Measurements from ENCODE around the gene SIPA1L3.
"Not testable (repeated sequence)": the region's sequence is repeated elsewhere in the genome, so short reads cannot be mapped to it uniquely, and the experiment has no call there.

The SIPA1L3 gene

DNA sequence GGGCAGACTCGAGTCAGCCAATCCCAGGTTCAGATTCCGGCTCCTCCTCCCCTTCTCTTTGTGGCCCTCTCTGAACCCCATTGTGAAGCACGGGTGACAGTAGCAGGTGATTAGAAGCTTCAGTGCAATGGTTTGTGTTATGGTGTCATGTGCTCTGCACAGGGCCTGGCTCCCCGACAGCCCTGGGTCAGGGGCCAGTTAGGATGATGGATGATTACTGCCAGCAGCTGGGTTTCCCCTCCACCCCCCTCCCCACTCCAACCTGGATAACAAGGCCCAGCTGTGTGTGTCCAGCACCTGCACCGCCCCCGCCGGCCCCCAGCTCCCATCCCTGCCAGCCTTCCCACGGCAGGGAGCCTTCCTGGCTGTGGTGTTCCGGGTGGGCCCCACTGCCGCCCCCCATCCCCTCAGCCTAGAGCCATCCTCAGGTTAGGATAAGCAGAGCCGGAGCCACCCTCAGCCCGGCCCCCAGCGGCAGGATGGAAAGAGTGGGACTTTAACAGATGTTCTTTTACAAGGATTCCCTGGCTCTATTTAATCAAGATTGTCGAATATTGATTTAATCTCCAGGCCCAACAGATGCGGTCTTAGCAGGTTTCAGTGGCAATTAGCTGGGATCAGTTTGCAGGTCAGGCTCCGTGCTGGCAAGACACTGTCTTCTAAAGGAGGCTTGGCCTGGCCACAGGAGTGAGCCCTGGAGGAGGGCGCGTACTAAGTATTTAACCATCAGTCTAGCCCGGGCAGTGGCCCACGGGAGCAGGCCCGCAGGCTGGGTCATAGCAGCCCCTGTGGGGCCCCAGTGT lies 156.2 kb downstream of the SIPA1L3 start:
- no peaks in the 10 kb centered on the region for H3K9me3 ChIP-seq (ENCODE audit: control insufficient read depth, insufficient read depth, low read length)
- no peaks in the 10 kb centered on the region for H3K36me3 ChIP-seq (ENCODE audit: insufficient read depth, low read length)
- H3K9ac ChIP-seq (ENCODE audit: low read depth, low read length): no peak overlapping the region
- H3K4me1 ChIP-seq (ENCODE audit: insufficient read depth, low read length): no peaks in the 10 kb centered on the region; the same call in 1 of the 2 replicates

DNA sequence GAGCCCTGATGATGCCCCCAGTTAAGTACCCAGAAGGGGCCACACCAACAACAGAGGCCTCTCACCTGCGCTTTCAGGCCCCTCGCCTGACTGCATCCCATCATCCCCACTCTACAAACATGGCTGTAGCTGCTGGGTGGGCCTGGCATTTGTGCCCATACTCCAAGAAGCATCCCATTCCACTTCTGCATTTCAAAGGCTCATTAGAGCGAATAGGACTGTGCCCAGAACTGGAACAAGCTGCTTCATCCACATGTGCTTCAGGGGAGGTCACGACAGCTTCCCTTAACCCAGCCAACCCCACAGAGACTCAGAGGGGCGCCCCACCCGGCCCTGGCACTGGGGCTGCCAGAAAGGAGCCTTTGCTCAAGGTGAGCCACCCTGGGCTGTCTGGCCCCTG lies 156.9 kb downstream of the SIPA1L3 start:
- Histone ChIP-seq H3K9me3 (ENCODE audit: control insufficient read depth, insufficient read depth, low read length) (no peaks in the 10 kb centered on the region), H3K36me3 (ENCODE audit: insufficient read depth, low read length) (no peaks in the 10 kb centered on the region), H3K9ac (ENCODE audit: low read depth, low read length) (no peak overlapping the region), H3K4me1 (ENCODE audit: insufficient read depth, low read length) (no peaks in the 10 kb centered on the region)

DNA sequence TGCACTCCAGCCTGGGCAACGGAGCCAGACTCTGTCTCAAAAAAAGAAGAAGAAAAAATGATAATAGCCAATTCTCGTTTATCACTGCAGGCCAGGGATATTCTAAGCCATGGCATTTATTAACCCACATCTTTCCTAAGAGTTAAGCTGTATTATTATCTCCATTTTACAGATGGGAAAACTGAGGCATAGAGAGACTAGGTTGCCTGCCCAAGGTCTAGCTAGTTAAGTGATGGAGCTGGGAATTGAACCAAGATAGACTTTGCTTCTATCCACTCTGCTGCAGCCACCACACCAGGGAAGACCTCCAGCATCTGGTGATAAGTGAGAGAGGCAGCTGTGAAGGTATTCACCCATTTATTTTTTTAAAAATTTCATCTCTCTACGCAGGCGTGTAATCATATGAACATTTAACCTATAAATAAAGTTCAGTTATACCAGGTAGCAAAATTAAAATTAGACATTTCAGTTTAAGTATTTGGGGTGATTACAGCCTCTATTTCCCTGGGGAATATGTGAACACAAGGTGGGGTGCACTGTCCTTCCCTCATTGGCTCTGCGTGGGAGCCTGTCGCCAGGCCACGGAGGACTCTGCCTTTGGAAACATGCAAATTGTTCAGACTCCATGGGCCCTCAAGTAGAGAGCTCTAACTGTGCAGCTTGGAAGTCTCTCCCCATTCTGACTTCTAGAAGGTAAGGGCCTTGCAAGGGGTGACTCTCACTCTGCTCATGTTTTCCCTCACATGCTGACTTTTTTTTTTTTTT lies 157.8 kb downstream of the SIPA1L3 start:
- no peaks in the 10 kb centered on the region for H3K36me3 ChIP-seq (ENCODE audit: insufficient read depth, low read length)
- H3K4me1 ChIP-seq (ENCODE audit: insufficient read depth, low read length): no peaks in the 10 kb centered on the region

DNA sequence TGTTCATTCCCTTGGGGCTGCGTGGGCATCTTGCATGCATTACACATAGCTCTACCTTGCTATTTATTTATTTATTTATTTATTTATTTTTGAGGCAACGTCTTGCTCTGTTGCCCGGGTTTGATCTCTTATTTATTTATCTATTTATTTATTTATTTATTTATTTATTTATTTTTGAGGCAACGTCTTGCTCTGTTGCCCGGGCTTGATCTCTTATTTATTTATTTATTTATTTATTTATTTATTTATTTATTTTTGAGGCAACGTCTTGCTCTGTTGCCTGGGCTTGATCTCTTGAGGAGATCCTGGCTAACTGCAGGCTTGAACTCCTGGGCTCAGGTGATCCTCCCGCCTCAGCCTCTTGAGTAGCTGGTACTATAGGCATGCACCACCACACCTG lies 158.8 kb downstream of the SIPA1L3 start:
- H3K36me3 ChIP-seq (ENCODE audit: insufficient read depth, low read length); H3K9me3 ChIP-seq (ENCODE audit: control insufficient read depth, insufficient read depth, low read length); H3K9ac ChIP-seq (ENCODE audit: low read depth, low read length); H3K4me1 ChIP-seq (ENCODE audit: insufficient read depth, low read length): not testable (repeated sequence)

More for the DNA sequence above, 157.8 kb downstream of the SIPA1L3 start:
- Histone ChIP-seq H3K9me3 (ENCODE audit: control insufficient read depth, insufficient read depth, low read length) (no peaks in the 10 kb centered on the region), H3K9ac (ENCODE audit: low read depth, low read length) (no peak overlapping the region)

DNA sequence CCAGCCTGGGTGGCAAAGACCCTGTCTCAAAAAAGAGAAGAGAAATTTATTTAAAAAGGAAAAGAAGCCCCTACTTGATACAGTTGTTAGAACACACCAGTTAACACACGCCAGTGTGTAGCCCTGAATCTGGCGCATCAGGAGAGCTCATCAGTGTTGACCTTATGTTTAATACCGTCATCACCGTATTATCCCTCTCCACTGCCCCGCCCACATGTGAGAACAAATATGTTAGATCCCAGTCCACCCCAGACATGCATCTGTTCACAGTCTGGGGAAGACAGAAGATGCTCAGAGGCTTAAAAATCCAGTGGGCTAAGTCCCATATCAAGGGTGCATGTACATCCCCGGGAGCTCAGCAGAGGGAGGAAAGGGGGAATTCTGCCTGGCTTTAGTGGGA lies 161.8 kb downstream of the SIPA1L3 start:
- no peak overlapping the region for H3K9ac ChIP-seq (ENCODE audit: low read depth, low read length)
- no peaks in the 10 kb centered on the region for H3K36me3 ChIP-seq (ENCODE audit: insufficient read depth, low read length)
- no peaks in the 10 kb centered on the region for H3K9me3 ChIP-seq (ENCODE audit: control insufficient read depth, insufficient read depth, low read length)
- 0 out of 2 replicates have a peak, but pooled peaks cover 6% of the 10 kb centered on the region for H3K4me1 ChIP-seq (ENCODE audit: insufficient read depth, low read length)

DNA sequence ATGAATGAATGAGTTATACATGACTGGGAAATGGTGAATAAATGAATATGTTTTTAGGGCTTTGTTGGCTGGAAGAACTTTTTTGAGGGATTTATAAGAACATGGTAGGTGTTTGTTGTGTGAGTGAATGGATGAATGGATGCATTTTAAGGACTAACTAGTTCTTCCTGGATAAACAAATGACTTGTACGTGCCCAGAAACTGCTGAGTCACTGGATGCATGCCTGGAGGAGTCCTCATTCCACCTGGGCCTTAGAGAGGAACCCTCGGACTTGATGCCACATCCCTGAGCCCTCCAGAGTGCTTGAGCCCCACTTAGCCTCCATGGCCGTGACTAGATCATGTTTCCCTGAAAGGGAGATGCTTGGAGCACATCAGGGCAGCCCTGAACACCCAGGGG lies 163.6 kb downstream of the SIPA1L3 start:
- Histone ChIP-seq H3K4me1 (ENCODE audit: insufficient read depth, low read length) (0 out of 2 replicates have a peak, but pooled peaks cover 6% of the 10 kb centered on the region), H3K36me3 (ENCODE audit: insufficient read depth, low read length) (no peaks in the 10 kb centered on the region), H3K9me3 (ENCODE audit: control insufficient read depth, insufficient read depth, low read length) (no peaks in the 10 kb centered on the region), H3K9ac (ENCODE audit: low read depth, low read length) (no peak overlapping the region)

DNA sequence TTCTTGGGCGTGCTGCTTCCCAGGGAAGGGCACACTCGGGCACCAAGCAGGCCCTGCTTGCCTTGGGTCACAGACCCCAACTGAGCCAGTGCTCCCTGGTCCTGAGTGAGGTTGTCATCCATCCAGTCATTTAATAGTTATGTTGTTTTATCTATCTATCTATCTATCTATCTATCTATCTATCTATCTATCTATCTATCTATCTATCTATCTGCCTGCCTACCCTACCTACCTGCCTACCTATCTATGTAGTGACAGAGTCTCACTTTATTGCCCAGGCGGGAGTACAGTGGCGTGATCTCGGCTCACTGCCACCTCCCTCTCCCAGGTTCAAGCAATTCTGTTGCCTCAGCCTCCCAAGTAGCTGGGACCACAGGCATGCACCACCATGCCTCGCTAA lies 164.0 kb downstream of the SIPA1L3 start:
- not testable (repeated sequence) for H3K4me1 ChIP-seq (ENCODE audit: insufficient read depth, low read length); H3K9me3 ChIP-seq (ENCODE audit: control insufficient read depth, insufficient read depth, low read length); H3K9ac ChIP-seq (ENCODE audit: low read depth, low read length); H3K36me3 ChIP-seq (ENCODE audit: insufficient read depth, low read length)

DNA sequence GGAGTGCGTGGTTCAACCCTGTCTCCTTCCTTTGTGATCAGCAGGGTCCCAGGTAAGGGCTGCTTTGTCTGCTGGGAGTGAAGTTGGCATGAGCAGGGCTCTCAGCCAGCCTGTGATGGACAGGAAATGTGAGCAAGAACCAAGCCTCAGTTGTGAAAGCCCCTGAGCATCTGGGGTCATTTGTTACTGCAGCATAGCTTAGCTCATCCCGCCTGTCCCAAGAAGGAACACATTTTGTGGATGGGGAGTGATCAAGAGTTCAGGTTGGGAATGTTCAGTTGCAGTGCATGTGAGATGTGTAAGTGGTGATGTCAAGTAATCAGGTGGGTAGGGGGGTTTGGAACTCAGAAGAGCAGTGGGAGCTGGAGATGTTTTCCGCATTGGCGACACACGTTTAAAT lies 164.6 kb downstream of the SIPA1L3 start:
- H3K9ac ChIP-seq (ENCODE audit: low read depth, low read length): no peak overlapping the region
- 0 out of 2 replicates have a peak, but pooled peaks cover 6% of the 10 kb centered on the region for H3K4me1 ChIP-seq (ENCODE audit: insufficient read depth, low read length)
- no peaks in the 10 kb centered on the region for H3K36me3 ChIP-seq (ENCODE audit: insufficient read depth, low read length)
- peaks cover 3% of the 10 kb centered on the region; the same call in 1 of the 2 replicates for H3K9me3 ChIP-seq (ENCODE audit: control insufficient read depth, insufficient read depth, low read length)

DNA sequence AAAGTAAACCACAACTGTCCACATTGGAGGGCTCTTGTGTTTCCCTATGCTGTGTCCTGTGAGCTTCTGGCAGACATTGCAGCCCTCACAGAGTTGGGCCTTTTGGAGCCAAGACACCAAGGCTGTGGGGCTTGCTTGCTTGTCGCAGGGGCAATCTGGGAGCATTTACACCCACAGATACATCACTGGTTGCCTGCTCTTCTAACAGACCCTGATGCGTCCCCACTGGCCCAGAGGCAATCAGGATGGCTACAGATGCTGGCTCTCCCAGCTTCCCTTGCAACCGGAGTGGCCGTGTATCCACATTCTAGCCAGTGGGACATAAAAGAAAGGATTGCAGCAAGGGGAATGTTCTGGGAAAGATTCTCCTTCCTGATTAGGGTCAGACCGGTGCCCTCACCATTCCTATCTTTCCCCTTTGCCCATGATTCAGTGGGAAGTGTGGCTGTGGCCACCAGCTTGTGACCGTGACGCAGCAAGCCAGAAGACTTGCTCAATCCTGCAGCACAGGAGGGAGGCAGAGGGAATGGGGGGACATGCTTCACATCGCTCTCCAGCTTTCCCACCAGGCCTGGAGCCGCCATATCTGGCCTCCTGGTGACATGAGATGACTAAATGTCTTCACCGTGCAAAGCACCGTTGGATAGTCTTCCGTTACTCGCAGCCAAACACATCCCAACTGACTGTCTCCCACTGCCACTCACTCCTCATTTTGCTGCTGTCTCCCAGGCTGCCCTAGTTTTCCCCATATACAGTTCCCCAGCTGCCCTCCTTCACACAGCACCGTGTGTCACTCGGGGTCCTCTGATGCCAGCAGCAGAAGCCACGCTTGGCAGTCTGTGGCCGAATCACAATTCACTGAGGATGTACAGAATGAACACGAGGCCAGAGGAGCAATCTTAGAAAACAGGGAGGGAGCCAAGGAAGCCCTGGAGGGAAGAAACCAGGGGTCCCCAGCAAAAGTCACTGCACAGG lies 166.1 kb downstream of the SIPA1L3 start:
- H3K4me1 ChIP-seq (ENCODE audit: insufficient read depth, low read length): 0 out of 2 replicates have a peak, but pooled peaks cover 6% of the 10 kb centered on the region
- H3K9ac ChIP-seq (ENCODE audit: low read depth, low read length): no peak overlapping the region
- H3K9me3 ChIP-seq (ENCODE audit: control insufficient read depth, insufficient read depth, low read length): peaks cover 4% of the 10 kb centered on the region; the same call in 1 of the 2 replicates
- no peaks in the 10 kb centered on the region for H3K36me3 ChIP-seq (ENCODE audit: insufficient read depth, low read length)

DNA sequence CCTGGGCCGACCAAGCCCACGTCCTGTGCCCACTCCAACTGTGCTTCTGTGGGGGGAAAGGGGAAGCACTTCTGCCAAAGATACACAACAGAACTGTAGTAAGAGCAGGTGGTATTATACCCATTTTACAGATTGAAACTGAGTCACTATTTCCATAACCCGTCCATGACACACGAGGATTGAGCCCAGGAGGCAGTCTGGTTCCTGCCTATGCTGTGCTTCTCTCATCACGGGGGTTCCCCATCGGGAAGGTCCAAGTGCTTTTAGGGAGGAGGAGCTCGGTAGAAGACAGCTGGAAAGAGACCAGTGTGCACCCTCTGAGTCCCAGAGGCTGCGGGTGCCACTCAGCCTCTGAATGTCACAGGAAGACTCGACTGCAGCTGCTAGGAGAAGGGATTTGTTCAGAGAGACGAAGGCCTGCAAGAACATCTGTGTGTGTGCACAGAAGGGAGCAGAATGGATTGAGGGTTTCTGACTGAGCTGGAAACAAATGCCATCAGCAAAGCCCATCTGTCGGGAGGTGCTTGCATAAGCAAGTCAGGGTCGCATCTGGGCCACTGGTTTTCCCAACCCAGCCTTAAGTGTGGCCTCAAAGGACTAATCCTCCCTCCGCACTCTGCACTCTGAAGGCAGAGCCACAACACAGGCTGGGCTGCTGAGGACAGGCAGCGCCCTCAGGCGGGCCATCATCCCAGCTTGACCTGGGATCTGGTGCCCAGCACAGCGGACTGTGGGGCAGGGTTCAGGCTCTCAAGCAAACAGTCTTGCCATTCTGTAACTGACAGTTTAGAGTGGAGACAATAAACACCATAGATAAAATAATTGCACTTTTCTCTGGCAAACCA lies 167.1 kb downstream of the SIPA1L3 start:
- peaks cover 4% of the 10 kb centered on the region; the same call in 1 of the 2 replicates for H3K9me3 ChIP-seq (ENCODE audit: control insufficient read depth, insufficient read depth, low read length)
- no peaks in the 10 kb centered on the region for H3K36me3 ChIP-seq (ENCODE audit: insufficient read depth, low read length)
- H3K4me1 ChIP-seq (ENCODE audit: insufficient read depth, low read length): 0 out of 2 replicates have a peak, but pooled peaks cover 6% of the 10 kb centered on the region
- H3K9ac ChIP-seq (ENCODE audit: low read depth, low read length): no peak overlapping the region

DNA sequence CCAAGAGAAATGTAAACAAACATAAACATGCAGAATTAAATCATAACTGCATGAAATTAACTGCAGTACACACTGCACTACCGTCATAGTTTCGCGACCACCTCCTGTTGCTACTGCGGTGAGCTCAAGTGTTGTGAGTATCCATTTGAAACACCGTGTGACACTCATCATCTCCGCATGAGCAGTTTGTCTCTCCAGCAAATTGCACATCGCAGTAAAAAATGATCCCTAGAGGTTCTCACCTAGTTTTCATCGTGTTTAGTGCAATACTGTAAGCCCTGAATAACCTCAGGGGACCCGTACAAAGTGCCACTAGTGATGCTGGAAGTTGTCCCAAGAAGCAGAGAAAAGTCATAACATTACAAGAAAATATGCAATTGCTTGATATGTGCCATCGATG lies 169.3 kb downstream of the SIPA1L3 start:
- H3K4me1 ChIP-seq (ENCODE audit: insufficient read depth, low read length): peaks cover 9% of the 10 kb centered on the region
- no peaks in the 10 kb centered on the region; the same call in 1 of the 2 replicates for H3K36me3 ChIP-seq (ENCODE audit: insufficient read depth, low read length)
- H3K9me3 ChIP-seq (ENCODE audit: control insufficient read depth, insufficient read depth, low read length): peaks cover 4% of the 10 kb centered on the region; the same call in 1 of the 2 replicates
- H3K9ac ChIP-seq (ENCODE audit: low read depth, low read length): no peak overlapping the region

DNA sequence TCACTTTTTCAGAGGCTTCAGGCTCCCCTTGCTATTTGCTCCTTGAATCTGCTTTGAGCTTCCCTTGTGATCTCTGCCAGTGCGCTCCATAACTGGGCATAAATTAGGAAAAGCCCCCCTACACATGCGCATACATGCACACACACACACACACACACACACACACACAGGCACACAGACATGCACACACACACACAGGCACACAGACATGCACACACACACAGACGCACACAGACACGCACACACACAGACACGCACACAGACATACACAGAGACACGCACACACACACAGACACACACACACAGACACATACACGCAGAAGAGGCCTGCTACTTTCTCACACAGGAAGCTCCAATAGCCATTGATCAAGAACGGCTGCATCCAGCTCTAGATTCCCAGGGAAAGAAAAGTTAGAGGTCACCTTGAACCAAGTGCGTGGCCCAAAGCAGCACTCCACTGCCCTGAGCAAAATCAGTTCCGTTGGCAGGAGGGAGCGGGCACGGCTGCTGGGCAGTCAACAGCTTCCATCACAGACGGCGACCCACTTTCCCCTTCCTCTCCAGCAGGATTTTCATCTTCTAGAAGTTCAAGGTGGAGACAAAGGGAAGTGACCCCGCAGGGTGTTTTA lies 171.4 kb downstream of the SIPA1L3 start:
- Histone ChIP-seq H3K4me1 (ENCODE audit: insufficient read depth, low read length) (peaks cover 9% of the 10 kb centered on the region), H3K9ac (ENCODE audit: low read depth, low read length) (no peak overlapping the region), H3K36me3 (ENCODE audit: insufficient read depth, low read length) (no peaks in the 10 kb centered on the region; the same call in 1 of the 2 replicates), H3K9me3 (ENCODE audit: control insufficient read depth, insufficient read depth, low read length) (peaks cover 4% of the 10 kb centered on the region; the same call in 1 of the 2 replicates)

DNA sequence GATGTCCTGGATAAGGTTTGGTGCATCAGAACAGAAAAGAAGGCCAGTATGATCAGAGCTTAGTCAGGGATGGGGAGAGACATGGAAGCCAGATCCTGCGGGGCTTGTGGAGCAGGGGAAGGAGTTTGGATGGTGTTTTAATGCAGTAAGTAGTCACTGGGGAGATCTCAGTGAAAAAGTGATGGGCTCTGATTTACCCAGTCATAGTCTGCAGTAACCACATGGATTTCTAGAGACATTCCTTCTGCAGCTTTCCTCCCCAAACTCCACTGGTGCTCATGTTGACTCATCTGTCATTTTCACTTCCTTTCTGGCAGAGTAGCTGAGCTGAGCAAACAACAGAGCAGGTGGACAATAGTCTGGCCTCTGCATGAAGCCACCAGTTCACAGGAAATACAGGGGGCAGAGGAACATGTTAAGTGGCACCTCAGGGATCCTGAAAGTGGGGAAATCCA lies 172.9 kb downstream of the SIPA1L3 start:
- Histone ChIP-seq H3K36me3 (ENCODE audit: insufficient read depth, low read length) (peaks cover 4% of the 10 kb centered on the region), H3K4me1 (ENCODE audit: insufficient read depth, low read length) (peaks cover 9% of the 10 kb centered on the region), H3K9ac (ENCODE audit: low read depth, low read length) (no peak overlapping the region), H3K9me3 (ENCODE audit: control insufficient read depth, insufficient read depth, low read length) (peaks cover 4% of the 10 kb centered on the region; the same call in 1 of the 2 replicates)
